Measurements from ENCODE around the gene PRKCH. TPM values are rescaled to one million over a fixed set of nuclear protein-coding genes. Genes with fewer than 3 reads are reported as not detected.
"Not testable (repeated sequence)": the region's sequence is repeated elsewhere in the genome, so short reads cannot be mapped to it uniquely, and the experiment has no call there.

PRKCH gene
- total RNA-seq, 1 experiment from 2014 or later = 2.3 TPM

DNA sequence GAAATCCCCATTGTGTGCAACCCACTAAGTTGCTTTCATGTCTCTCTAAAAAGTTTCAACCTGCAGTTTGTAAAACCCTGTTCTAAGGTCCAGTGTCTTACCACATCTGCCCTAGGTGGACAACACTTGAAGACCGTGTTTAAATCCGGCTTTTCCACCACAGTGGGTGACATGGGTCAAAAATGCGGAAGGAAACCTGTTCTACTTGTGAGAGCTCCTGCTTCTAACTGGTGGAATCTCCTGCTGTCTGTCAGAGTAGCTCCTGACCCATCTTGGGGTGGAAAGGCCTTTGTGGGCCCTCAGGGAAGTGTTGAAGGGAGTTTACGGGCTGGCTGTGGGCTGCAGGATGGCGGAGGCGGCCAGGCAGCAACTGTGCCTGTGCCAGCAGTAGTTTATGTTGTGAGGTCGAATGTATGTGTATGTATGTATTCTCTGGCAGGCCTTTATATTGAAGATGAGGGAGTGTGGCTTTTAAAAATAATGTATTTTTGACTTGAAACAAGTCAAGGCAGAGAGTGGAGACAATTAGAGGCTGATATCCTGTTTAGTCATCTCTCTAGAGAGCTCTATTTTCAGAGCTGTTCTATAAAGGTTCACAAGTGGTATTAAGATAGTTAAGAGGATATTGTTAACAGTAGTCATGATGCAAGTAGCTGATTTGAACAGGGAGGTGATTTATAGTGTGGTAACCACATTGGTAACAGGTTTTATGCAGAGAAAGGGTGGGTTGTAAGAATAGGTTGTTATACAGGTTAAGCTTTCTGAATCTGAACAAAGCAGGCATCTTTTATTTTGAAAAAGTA, 67.0 kb downstream of the PRKCH start:
- DNase-seq (ENCODE audit: extremely low read depth, low read depth) = no peak

DNA sequence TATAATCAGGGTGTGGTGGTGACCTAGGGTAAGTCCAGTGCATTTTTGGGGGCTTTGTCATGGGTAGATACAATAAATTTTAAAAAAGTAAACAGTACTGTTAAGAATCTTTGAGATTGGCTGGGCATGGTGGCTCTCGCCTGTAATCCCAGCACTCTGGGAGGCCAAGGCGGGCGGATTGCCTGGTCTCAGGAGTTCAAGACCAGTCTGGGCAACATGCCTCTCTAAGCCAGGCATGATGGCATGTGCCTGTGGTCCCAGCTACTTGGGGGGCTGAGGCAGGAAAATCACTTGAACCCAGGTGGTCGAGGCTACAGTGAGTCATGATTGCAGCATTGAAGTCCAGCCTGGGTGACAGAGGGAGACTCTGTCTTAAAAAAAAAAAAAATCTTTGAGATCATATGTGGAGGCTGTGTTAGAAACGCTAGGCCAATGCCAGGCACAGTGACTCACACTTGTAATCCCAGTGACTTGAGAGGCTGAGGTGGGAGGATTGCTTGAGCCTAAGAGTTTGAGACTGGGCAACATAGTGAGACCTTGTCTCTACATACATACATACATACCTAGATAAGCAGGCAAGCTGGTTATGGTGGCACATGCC, 67.7 kb downstream of the PRKCH start:
- no peak for DNase-seq (ENCODE audit: extremely low read depth, low read depth)

DNA sequence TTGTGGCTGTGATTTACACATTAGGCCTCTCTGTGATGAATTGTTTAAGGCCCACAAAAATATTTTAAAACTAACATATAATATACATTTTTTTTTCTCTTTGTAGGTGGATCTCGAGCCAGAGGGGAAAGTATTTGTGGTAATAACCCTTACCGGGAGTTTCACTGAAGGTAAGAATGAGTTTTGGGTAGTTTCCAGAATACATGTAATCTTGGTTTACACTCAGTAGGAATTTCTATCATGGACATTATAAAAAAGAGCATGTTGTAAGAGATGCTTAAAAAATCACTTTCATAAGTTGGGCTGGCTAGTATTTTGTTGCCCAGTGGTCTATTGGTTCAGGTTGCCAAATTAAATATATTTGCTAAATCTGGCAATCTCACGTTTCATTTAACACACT, 69.7 kb downstream of the PRKCH start:
- no peak for DNase-seq (ENCODE audit: extremely low read depth, low read depth)

GRCh38 chr14:61392297-61392696, 70.9 kb downstream of the PRKCH start:
- no peak for DNase-seq (ENCODE audit: extremely low read depth, low read depth)

- DNase-seq (ENCODE audit: extremely low read depth, low read depth) = no peak
Observed at GRCh38 chr14:61394542-61394941, 73.2 kb downstream of the PRKCH start.

DNA sequence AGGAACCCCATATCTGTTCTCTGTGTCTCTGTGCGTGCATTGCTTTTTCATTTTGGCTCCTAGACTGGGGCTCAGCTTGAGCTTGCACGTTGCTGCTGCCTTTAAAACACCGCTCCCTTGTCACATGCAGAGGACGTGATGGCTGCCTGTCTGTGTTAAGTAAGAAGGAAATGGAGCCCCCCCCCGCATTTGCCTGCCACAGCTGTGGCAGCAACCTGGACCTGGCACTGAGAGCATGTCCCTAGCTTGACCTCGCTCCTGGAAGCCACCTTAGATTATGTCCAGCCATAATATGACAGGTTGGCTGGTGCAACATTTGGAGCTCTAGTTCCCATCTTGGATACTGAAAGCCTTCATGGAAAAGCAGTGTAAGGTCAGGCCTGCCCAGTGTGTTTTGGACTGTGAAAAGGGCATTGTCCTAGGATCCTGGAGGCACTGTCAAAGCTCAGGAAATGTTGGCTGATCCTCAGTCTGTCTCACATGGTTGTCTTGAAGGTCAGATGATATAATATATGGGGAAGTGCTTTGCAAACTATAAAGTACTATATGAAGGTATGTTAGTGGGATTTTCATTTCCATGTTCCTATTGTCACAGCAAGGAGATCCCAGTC, 73.8 kb downstream of the PRKCH start:
- DNase-seq (ENCODE audit: extremely low read depth, low read depth) = no peak

DNA sequence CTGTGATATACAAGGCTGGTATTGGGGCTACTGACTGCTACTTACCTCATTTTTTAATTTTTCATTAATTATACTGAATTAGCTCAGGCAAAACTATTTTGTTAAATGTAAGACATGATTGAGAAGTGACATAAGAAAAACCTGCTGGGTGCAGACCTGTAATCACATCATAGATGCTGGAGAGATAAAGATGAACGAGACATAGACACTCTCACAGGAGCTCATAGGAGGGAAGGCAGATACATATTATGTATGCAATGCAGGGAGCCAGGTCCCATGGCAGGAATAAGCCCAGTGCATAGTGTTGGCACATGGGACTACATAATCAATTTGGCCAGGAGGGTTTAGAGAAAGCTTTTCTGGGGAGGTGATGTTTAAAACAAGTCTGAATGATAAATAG, 74.9 kb downstream of the PRKCH start:
- no peak for DNase-seq (ENCODE audit: extremely low read depth, low read depth)

DNA sequence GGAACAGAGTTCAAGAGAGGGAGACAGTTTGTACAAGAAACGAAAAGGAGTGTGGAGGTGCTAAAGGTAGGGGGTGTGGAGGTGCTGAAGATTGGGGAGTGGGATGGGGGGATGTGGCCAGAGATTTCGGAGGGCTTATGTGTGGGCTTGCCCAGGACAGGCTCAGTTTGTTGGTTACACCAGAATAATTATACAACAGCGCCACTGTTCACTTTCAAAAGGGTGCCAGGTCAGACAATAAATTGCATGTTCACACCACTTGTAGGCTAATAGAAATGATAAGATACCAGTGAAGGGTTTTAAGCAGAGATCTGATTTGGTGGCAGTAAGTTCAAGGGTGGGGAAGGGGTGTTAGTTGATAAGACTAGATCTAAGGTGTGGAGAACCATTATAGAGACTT, 75.3 kb downstream of the PRKCH start:
- DNase-seq (ENCODE audit: extremely low read depth, low read depth) = no peak

DNA sequence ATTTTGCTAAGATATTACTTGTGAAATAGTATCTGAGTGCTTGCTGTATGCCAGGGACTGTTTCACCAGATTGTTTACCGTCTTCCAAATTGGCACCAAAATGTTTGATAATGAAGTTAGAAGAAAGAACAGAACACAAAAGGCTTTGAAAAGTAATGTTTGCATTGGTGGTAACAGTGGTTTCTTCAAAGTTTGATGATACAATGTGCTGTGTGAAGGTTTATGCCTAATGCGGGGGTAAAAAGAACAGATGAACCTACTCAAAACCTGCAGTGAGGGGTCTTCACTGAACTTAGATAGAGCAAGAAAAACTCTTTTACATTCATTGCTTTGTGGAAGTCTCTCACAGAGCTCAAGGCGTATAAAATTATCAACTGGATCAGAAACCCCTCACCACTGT, 76.2 kb downstream of the PRKCH start:
- DNase-seq (ENCODE audit: extremely low read depth, low read depth) = no peak

DNA sequence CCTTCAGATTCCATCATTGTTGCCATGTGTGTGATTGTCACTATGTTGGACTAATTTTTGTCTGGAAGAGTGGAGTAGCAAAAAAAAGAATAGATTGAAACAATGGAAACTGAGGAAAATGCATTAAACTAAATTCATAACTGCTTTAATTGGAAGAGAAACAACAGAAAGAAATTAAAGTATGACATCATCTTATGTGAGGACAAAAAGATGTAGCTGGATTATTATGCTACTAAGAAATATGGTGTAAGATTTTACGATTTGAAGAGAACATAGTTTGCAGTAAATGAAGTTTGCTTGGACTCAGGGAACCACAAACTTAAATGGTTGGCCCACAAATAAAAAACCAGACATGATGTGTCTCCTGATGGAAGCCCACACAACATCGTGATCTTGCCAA, 76.8 kb downstream of the PRKCH start:
- no peak for DNase-seq (ENCODE audit: extremely low read depth, low read depth)

GRCh38 chr14:61399365-61399764, 78.0 kb downstream of the PRKCH start:
- no peak for DNase-seq (ENCODE audit: extremely low read depth, low read depth)

GRCh38 chr14:61401461-61401860, 80.1 kb downstream of the PRKCH start:
- DNase-seq (ENCODE audit: extremely low read depth, low read depth) = no peak

DNA sequence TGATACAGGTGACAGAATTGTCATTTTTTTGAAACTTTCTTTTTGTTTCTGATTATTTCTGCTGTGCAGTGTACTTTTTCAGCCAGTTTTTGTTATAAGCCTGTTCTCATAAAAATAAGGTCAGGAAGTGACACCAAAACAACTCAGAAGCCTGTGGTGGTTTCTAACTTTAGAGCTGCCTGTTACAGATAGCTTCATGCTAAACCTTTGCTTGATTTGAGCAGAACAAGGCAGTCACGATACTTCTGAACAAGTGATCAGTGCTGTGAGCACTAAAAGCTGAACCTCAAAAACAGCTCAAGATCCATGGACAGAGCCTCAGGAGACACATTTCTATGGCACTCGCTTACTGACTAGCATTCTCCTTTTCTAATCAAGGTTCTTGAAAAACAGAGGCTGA, 82.0 kb downstream of the PRKCH start:
- DNase-seq (ENCODE audit: extremely low read depth, low read depth) = no peak

GRCh38 chr14:61404637-61405036, 83.3 kb downstream of the PRKCH start:
- DNase-seq (ENCODE audit: extremely low read depth, low read depth) = no peak

- no peak for DNase-seq (ENCODE audit: extremely low read depth, low read depth)
Observed at GRCh38 chr14:61406198-61406597, 84.8 kb downstream of the PRKCH start.

DNA sequence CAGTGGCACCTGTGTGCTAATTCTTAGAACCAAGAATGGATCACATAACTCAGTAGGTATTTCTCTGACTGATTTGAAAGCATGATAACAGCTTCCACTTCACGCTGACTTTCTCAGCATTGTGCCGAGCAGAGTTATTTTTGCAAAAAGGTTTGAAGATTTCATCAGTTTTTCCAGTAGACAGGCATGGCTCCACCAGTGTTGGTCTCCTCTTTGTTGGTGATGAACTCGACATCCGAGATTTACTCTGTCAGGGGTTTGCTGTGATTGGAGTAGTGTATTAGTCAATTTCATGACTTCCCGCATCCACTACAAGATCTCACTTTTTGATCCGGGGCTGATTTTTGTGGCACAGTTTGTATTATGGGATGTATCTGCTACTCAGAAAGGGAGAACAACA, 85.3 kb downstream of the PRKCH start:
- DNase-seq (ENCODE audit: extremely low read depth, low read depth) = no peak

DNA sequence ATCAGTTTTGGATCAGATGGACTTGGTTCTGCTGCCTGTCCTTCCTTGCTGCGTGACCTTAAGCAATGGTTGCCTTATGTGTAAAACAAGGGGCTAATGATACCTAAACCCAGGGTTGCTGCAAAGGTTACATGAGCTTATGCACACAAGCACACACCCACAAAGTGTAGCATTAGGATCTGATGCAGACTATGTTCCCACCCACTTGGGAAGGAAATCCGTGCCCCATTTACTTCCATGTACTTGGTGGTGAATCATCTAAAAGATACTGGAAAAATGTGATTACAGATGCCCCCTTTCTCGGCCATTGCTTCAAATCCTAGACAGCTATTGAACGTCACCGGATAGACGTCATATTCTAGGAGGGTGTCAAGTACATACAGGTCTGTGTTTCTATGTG, 87.1 kb downstream of the PRKCH start:
- no peak for DNase-seq (ENCODE audit: extremely low read depth, low read depth)

GRCh38 chr14:61409782-61410181, 88.4 kb downstream of the PRKCH start:
- DNase-seq (ENCODE audit: extremely low read depth, low read depth) = no peak

DNA sequence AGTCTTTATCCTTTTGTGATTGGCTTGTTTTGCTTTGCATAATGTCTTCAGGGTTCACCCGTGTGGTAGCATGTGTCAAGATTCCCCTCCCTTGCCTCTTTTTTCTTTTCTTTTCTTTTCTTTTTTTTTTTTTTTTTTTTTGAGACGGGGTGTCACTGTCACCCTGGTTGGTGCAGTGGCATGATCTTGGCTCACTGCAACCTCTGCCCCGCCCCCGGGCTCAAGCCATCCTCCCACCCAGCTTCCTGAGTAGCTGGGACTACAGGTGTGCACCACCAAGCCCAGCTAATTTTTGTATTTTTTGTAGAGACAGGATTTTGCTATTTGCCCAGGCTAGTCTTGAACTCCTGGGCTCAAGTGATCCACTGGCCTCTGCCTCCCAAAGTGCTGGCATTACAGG, 94.6 kb downstream of the PRKCH start:
- DNase-seq (ENCODE audit: extremely low read depth, low read depth) = not testable (repeated sequence)

DNA sequence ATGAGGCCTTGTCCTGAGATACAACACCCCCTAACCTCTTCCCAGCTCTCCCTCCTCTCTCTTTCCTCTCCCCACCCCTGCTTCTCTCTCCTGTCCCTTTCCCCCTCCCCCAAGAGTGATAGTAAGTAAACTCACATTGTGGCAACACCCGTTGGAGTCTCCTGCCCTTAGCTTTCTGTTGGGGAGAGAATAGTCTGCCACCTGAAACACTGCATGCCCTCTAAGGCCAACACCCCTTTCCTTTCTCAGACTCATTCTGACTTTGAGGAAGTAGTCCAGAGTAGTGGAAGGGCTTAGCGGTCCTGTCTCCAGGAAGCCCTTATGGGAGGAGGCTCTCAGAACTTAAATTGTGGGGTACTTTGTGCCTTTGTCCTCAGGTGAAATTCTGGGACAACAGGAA, 95.2 kb downstream of the PRKCH start:
- DNase-seq (ENCODE audit: extremely low read depth, low read depth) = no peak

DNA sequence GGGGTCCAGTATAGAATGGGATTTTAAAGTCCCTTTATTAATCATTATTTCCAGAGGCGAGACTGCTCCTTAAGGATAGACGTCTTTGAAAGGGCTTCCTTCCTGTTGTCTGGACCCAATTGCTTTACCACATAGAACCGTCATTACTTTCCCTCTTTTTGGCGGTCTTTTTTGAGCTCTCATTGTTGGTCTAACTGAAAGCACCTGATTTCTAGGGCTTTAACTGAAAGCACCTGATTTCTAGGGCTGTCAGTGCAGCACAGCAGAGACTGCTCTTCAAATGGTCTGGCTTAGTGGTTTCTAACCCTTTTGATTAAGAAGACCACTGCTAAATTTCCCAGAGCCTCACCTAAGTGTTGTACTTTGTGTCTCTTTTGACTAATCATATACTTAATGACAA, 95.8 kb downstream of the PRKCH start:
- no peak for DNase-seq (ENCODE audit: extremely low read depth, low read depth)

- no peak for DNase-seq (ENCODE audit: extremely low read depth, low read depth)
Observed at GRCh38 chr14:61417883-61418455, 96.6 kb downstream of the PRKCH start.
